GM21723 (cell line): ENCODE results near the gene TPP2.
A peak's percentile ranks its signal among the peaks of the same experiment; 100 is the strongest.

Experiments used
- ATAC-seq: cut with Tn5 transposase; IDR thresholded peaks from one replicate; pipeline ENCODE4 v1.9.1; 2021; ENCODE audit warnings: mild to moderate bottlenecking, moderate library complexity; ENCODE audit not compliant: unreplicated experiment

The TPP2 gene

GRCh38 chr13:102718746-102719145, 122.0 kb downstream of the TPP2 start:
- no peak for ATAC-seq

GRCh38 chr13:102721800-102722231, 125.0 kb downstream of the TPP2 start:
- ATAC-seq, result no peak

- peak; percentile 66 for ATAC-seq
Observed at GRCh38 chr13:102724923-102725322, 128.1 kb downstream of the TPP2 start.

DNA sequence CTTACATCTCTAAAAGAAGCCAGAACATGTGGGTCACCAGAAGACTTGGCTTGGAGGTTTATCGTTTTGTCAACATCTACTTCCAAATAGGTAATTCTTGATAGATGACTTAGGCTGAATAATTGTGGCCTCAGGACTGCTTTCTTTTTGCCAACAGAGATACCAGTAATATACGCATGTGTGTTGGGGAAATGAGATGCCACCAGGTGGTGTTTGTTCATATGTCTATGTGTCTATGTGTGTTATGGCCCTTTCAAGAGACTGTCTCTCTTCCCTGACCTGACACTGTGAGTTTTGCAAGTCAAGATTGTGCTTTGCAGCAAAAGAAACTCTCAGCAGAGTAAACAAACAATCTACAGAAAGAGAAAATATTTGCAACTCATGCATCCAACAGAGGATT, 129.6 kb downstream of the TPP2 start:
- no peak for ATAC-seq
